Lung microvascular endothelial cell (primary cell): ENCODE measurements around the gene WASF2. TPM values are rescaled to one million over a fixed set of nuclear protein-coding genes. Genes with fewer than 3 reads are reported as not detected.
"Not testable (repeated sequence)": the region's sequence is repeated elsewhere in the genome, so short reads cannot be mapped to it uniquely, and the experiment has no call there.

Experiments
- DNase-seq, 2 donors: peaks; one replicate each; pipeline versions ENCODE4 v3.0.0 to v3.0.0-alpha.2; 2010; ENCODE audit warnings: low read depth in 2 of 2
- total RNA-seq: library from RNA; depleted of rRNA; stranded (reverse); fragments of >200 nt; gene quantifications from 2 replicates; pipeline ENCODE4 v1.2.1, GENCODE V29; 2014

The WASF2 gene
- total RNA-seq, 1 donor from 2014 or later, result 34.7 TPM

DNA sequence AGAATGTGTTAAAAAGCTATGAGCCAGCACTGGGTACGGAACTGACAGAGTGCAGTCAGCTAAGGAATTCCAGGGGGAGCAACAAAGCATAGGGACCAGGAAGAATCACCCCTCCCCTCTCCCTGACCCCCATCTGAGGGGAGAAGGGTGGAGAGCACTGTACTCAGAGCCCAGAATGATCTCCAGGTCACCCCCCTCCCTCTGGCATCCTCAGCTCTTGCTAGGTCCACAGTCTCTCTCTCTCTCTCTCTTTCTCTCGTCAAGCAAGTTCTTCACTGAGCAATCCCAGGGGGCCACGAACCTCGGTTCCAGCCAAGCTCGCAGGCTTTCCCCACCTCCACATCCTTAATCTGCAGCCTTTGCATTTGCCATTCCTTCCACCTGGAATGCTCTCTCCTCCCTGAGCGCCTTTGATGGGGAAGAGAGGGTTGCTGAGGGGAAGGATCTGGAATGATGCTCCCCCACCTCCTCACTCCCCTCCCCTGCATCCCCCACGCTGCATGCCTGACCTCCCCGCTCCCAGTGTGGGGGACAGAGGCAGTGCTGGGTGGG lies 6.7 kb upstream of the WASF2 start:
- no peak for DNase-seq

GRCh38 chr1:27492796-27493195 lies 2.8 kb upstream of the WASF2 start:
- DNase-seq, result no peak

GRCh38 chr1:27491748-27492700 lies 2.1 kb upstream of the WASF2 start:
- no peak for DNase-seq

DNA sequence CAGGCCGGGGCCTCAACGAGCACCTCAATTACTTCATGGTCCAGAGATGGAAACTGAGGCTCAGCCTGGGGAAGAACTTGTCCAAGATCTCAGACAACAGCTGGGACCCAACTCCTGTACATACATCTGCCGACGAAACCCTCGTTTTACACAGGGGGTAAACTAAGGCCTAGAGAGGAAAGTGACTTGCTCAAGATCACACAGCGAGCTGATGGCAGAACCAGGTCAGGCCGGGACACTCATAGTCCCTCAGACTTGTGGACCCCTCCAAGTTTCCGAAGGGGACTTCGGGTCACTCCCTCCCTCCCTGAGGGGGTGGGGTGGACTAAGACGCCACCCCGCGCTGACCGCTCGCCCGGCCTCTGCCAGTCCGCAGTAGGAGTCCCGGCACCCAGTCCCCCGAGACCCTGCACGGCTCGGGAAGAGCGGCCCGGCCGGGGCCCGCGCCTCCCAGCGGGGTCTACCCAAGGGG lies 430 bp downstream of the WASF2 start:
- peak; percentile 59 to 63 for DNase-seq

- DNase-seq, result peak; percentile 40 to 63
Measured at GRCh38 chr1:27487966-27488884, 1.7 kb downstream of the WASF2 start.

GRCh38 chr1:27485363-27485762 lies 4.6 kb downstream of the WASF2 start:
- DNase-seq, result no peak

DNA sequence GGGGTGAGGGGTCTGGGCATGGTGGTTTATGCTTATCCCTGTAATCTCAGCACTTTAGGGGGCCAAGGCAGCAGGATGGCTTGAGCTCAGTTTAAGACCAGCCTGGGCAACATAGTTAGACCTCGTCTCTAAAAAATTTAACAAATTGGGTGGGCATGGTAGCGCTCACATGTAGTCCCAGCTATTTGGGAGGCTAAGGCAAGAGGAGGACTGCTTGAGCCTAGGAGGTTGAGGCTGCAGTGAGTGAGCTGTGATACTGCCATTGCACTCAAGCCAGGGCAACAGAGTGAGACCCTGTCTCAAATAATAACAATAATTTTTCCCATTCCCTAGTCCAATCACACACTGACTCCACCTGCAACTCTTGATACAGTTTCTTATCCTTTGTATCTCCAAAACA lies 6.3 kb downstream of the WASF2 start:
- DNase-seq, result no peak

- DNase-seq, result no peak
Measured at GRCh38 chr1:27481994-27482620, 7.9 kb downstream of the WASF2 start.

GRCh38 chr1:27478098-27478497 lies 11.9 kb downstream of the WASF2 start:
- no peak for DNase-seq

DNA sequence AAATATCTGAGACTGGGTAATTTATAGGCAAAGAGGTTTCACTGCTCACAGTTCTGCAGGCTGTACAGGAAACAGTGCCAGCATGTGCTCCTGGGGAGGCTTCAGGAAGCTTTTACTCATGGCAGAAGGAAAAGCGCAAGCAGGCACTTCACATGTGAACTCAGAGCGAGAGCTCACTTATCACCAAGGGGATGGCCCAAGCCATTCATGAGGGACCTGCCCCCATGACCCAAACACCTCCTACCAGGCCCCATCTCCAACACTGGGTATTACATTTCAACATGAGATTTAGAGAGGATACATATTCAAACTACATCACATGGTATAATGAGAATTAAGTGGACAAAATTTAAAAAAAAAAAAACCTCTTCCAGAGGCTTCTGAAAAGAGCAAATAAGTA lies 13.7 kb downstream of the WASF2 start:
- DNase-seq, result peak in 1 of 2 donors; percentile 29

GRCh38 chr1:27475720-27476119 lies 14.2 kb downstream of the WASF2 start:
- no peak for DNase-seq

- peak in 1 of 2 donors; percentile 20 for DNase-seq
Measured at GRCh38 chr1:27473755-27474154, 16.2 kb downstream of the WASF2 start.

DNA sequence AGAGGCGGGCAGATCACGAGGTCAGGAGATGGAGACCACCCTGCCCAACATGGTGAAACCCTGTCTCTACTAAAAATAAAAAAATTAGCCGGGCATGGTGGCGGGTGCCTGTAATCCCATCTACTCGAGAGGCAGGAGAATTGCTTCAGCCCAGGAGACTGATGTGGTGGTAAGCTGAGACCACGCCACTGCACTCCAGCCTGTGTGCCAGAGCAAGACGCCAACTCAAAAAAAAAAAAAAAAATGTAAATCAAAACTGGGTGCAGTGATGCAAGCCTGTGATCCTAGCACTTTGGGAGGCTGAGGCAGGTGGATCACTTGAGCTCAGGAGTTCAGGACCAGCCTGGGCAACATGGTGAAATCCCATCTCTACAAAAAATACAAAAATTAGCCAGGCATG lies 17.9 kb downstream of the WASF2 start:
- DNase-seq, result not testable (repeated sequence)

DNA sequence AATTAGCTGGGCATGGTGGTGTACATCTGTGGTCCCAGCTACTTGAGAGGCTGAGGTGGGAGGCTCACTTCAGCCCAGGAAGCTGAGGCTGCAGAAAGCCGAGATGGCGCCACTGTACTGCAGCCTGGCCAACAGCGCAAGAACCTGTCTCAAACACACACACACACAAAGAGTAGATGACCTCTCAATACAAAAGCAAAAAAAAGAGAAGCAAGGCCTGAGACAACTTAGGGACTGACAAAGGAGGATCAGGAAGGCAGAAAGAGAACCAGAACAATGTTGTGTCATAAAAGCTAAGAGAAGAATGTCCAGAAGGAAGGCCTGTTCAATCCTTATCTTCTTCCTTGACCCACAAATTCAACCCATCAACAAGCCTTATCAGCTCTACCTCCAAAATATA lies 18.5 kb downstream of the WASF2 start:
- DNase-seq, result no peak

DNA sequence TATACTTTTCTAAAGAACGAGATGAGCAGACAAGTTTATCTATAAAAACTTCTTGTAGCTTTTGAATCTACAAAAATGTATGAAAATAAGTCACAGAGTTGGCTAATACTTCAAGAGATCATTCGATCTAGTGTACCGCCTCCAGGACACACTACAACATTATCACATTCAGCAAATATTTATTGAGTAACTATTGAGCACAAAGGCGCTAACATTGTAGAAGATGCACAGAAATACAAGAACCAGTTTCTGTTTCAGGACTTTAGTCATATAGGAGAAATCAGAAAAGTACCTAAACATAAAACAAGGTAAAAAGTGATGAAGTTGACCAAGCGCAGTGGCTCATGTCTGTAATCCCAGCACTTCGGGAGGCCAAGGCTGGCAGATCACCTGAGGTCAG lies 20.6 kb downstream of the WASF2 start:
- no peak for DNase-seq

GRCh38 chr1:27468378-27468777 lies 21.6 kb downstream of the WASF2 start:
- not testable (repeated sequence) for DNase-seq

- no peak for DNase-seq
Measured at GRCh38 chr1:27464926-27465647, 24.9 kb downstream of the WASF2 start.

GRCh38 chr1:27463916-27464315 lies 26.1 kb downstream of the WASF2 start:
- peak in 1 of 2 donors; percentile 46 for DNase-seq

GRCh38 chr1:27458521-27458920 lies 31.4 kb downstream of the WASF2 start:
- DNase-seq, result not testable (repeated sequence)

DNA sequence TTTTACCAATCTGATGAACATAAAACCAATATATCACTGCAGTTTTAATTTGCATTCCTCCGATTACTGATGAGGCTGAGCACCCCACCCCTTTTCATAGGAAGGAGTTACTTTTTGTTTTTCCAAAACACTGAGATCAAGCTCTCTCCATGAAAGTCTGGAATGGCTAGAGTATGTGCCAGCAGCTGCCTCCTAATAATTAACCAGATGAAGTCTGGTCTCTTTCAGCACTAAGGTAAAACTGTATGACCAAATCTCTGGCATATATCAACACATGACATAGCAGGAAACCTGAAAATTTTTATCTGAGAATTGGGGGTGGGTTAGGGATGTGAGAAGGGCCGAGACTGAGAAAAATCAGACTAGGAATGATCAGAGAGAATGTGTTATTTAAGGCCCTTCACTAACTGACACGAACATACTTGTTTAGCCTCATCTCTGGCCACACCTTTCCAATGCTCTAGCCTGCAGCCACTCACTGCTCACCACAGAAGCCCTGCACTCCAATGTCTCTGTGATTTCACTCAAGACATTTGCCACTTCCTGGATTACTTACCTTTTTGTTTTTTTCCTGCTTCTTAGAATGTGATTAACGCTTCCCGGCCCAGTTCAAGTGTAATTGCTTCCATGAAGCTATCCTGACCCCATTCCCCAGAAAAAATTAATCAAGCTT lies 34.7 kb downstream of the WASF2 start:
- DNase-seq, result no peak
